NCI-H510A (cell line): ENCODE results near the gene CRB1.
"Not testable (repeated sequence)": the region's sequence is repeated elsewhere in the genome, so short reads cannot be mapped to it uniquely, and the experiment has no call there.

Experiments
- DNase-seq: peaks from one replicate; lab custom pipeline; 2025; lab: John Stamatoyannopoulos, UW

The CRB1 gene

GRCh38 chr1:197463142-197463541, 195.1 kb downstream of the CRB1 start:
- no peak for DNase-seq

GRCh38 chr1:197464044-197464443, 196.0 kb downstream of the CRB1 start:
- no peak for DNase-seq

- no peak for DNase-seq
Measured at GRCh38 chr1:197465528-197466327, 197.7 kb downstream of the CRB1 start.

- no peak for DNase-seq
Measured at GRCh38 chr1:197466813-197467212, 198.8 kb downstream of the CRB1 start.

GRCh38 chr1:197467881-197468280, 199.8 kb downstream of the CRB1 start:
- DNase-seq: no peak

- no peak for DNase-seq
Measured at GRCh38 chr1:197468543-197469175, 200.6 kb downstream of the CRB1 start.

- no peak for DNase-seq
Measured at GRCh38 chr1:197469620-197470210, 201.7 kb downstream of the CRB1 start.

GRCh38 chr1:197470330-197470729, 202.3 kb downstream of the CRB1 start:
- DNase-seq: no peak

GRCh38 chr1:197471248-197471985, 203.4 kb downstream of the CRB1 start:
- no peak for DNase-seq

- no peak for DNase-seq
Measured at GRCh38 chr1:197472141-197472540, 204.1 kb downstream of the CRB1 start.

GRCh38 chr1:197480446-197480845, 212.4 kb downstream of the CRB1 start:
- no peak for DNase-seq

- DNase-seq: peak; percentile 71
Measured at GRCh38 chr1:197481101-197481500, 213.0 kb downstream of the CRB1 start.

GRCh38 chr1:197485790-197486189, 217.7 kb downstream of the CRB1 start:
- no peak for DNase-seq

- DNase-seq: peak; percentile 76
Measured at GRCh38 chr1:197486946-197487345, 218.9 kb downstream of the CRB1 start.

- not testable (repeated sequence) for DNase-seq
Measured at GRCh38 chr1:197491505-197491904, 223.5 kb downstream of the CRB1 start.

GRCh38 chr1:197496722-197497121, 228.7 kb downstream of the CRB1 start:
- no peak for DNase-seq

- DNase-seq: no peak
Measured at GRCh38 chr1:197510691-197511378, 242.8 kb downstream of the CRB1 start.

GRCh38 chr1:197515421-197515820, 247.4 kb downstream of the CRB1 start:
- no peak for DNase-seq

GRCh38 chr1:197519741-197520334, 251.8 kb downstream of the CRB1 start:
- no peak for DNase-seq

- no peak for DNase-seq
Measured at GRCh38 chr1:197521118-197521739, 253.2 kb downstream of the CRB1 start.
